Kidney (tissue), 14 donors: ENCODE measurements around the gene ZBTB44. TPM values are rescaled to one million over a fixed set of nuclear protein-coding genes. Genes with fewer than 3 reads are reported as not detected.

Experiments used
- DNase-seq, 5 donors: peaks; one replicate each; pipeline ENCODE4 v3.0.0-alpha.2; 2013 to 2020
- FAIRE-seq: peaks from 2 replicates; lab custom pipeline; 2012; peaks lifted over from hg19 to GRCh38; lab: Jason Lieb, UNC
- H3K27ac ChIP-seq, 2 donors: one replicate each; pipeline ENCODE4 v1.7.0; 2013; ENCODE audit warnings: low read depth in 2 of 2, low read length in 2 of 2, inconsistent platforms in 1 of 2
- H3K27me3 ChIP-seq: one replicate; pipeline ENCODE4 v1.7.1; 2013; ENCODE audit warnings: low read length, inconsistent platforms; ENCODE audit not compliant: control insufficient read depth, insufficient read depth
- H3K36me3 ChIP-seq, 3 donors: one replicate each; pipeline versions ENCODE4 v1.7.0 to v1.7.1; 2013; ENCODE audit warnings: low read length in 3 of 3, control low read depth in 1 of 3, inconsistent platforms in 1 of 3; ENCODE audit not compliant: insufficient read depth in 3 of 3, control insufficient read depth in 2 of 3
- H3K4me1 ChIP-seq, 3 donors: one replicate each; pipeline versions ENCODE4 v1.7.0 to v1.7.1; 2013; ENCODE audit warnings: low read length in 3 of 3, inconsistent platforms in 1 of 3, low read depth in 1 of 3; ENCODE audit not compliant: control insufficient read depth in 2 of 3, insufficient read depth in 2 of 3
- H3K4me3 ChIP-seq, 3 donors: one replicate each; pipeline versions ENCODE4 v1.7.0 to v1.8.1; 2013; ENCODE audit warnings: low read length in 3 of 3, control low read depth in 1 of 3, inconsistent platforms in 1 of 3
- H3K9ac ChIP-seq, 3 donors: one replicate each; pipeline versions ENCODE4 v1.7.0 to v1.7.1; 2013; ENCODE audit warnings: low read length in 3 of 3, control low read depth in 1 of 3, inconsistent platforms in 1 of 3
- H3K9me3 ChIP-seq, 3 donors: one replicate each; pipeline versions ENCODE4 v1.7.0 to v1.7.1; 2013; ENCODE audit warnings: low read length in 3 of 3, control low read depth in 1 of 3, inconsistent platforms in 1 of 3; ENCODE audit not compliant: control insufficient read depth in 2 of 3, insufficient read depth in 1 of 3
- intact Hi-C: fragments of 100-400 bp; cut with DNase I; formaldehyde crosslinking; loops from one replicate; pipeline ENCODE4 v1.11.1; 2022
- polyA plus RNA-seq: library from polyadenylated mRNA; stranded (reverse); fragments of 350-450 nt; fragmentation: Illumina TruSeq; extraction: RNeasy Lipid Tissue Mini Kit (QIAGEN cat#74804); gene quantifications from one replicate; pipeline ENCODE4 v1.2.3, GENCODE V29; 2014; ENCODE audit warnings: low read depth, low replicate concordance; ENCODE audit not compliant: insufficient read depth
- total RNA-seq: library from RNA; stranded (reverse); fragmentation: NEBNext Ultra II Directional; extraction: Animal tissue kit (Norgen Biotek cat#: 25700); gene quantifications from one replicate; pipeline ENCODE4 v1.2.1, GENCODE V29; 2021
- TF ChIP-seq, protein P1 (sequence below): IDR thresholded peaks from 3 replicates; pipeline ENCODE4 v1.5.1; 2012; ENCODE audit warnings: mild to moderate bottlenecking, moderate library complexity, borderline replicate concordance; ENCODE audit not compliant: insufficient read depth; ENCODE audit errors: extremely low read depth
- donor health status: control.
- donor health status: control.
- donor health status: control.
- donor health status: control.
- donor health status: control.
- donor health status: DM: yes; HTN: yes; CAD: no.
- donor health status: Normal renal cell carcinoma (clear cell type).

ZBTB44 gene
- total and polyA plus RNA-seq, 2 donors from 2014 or later = 13.1 to 59.7 TPM

DNA sequence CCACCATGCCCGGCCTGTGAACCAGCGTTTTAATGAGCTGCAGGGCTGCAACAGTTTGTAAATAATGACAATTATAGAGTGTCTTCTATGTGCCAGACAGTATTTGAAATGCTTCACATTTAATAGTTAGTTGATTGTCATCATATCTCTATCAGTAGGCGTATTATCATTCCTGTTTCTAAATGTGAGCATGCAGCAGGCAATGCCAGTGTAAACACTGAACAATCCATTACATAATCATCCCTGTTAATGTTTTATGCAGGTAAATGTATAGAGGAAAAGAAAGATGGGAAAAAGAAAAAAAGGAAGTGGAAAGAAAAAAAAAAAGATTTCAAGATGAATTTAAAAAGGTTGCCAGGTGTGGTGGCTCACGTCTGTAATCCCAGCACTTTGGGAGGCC is 52.3 kb downstream of the ZBTB44 start:
- Histone ChIP-seq H3K4me3 (no peak overlapping the region), H3K9ac (no peak overlapping the region), H3K9me3 (peaks cover 0 to 6% (median 0%) of the 10 kb centered on the region in 3 donors), H3K36me3 (peaks cover 4 to 7% (median 4%) of the 10 kb centered on the region in 3 donors), H3K27me3 (no peaks in the 10 kb centered on the region), H3K27ac (no peak overlapping the region), H3K4me1 (no peaks in the 10 kb centered on the region)
- DNase-seq (no peak), FAIRE-seq (no peak)
- TF ChIP-seq, protein P1, sequence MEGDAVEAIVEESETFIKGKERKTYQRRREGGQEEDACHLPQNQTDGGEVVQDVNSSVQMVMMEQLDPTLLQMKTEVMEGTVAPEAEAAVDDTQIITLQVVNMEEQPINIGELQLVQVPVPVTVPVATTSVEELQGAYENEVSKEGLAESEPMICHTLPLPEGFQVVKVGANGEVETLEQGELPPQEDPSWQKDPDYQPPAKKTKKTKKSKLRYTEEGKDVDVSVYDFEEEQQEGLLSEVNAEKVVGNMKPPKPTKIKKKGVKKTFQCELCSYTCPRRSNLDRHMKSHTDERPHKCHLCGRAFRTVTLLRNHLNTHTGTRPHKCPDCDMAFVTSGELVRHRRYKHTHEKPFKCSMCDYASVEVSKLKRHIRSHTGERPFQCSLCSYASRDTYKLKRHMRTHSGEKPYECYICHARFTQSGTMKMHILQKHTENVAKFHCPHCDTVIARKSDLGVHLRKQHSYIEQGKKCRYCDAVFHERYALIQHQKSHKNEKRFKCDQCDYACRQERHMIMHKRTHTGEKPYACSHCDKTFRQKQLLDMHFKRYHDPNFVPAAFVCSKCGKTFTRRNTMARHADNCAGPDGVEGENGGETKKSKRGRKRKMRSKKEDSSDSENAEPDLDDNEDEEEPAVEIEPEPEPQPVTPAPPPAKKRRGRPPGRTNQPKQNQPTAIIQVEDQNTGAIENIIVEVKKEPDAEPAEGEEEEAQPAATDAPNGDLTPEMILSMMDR = no peak
- intact Hi-C loops = no loop called here

DNA sequence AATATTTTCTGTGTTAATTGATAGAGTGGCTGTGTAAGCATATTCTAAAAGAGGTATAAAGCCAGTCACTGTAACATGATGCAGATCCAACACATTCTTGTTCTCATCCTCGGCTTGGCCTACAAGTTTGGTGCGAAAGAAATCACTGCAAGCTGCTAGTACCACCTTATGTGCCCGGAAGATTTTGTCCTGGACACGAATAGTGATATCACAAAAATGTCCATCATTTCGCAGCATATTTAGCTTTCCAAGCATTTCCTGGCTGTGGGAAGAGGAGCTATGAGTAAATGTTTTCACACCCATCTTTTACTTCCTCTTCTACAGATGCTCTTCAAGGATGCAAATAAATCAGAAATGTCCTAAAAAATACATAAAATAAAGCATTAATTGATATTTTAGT is 53.1 kb downstream of the ZBTB44 start:
- TF ChIP-seq, protein P1 = no peak
- no peak for FAIRE-seq
- H3K4me1 ChIP-seq = no peaks in the 10 kb centered on the region
- H3K27ac ChIP-seq = no peak overlapping the region
- intact Hi-C loops = no loop called here
- peaks cover 0 to 6% (median 0%) of the 10 kb centered on the region in 3 donors for H3K9me3 ChIP-seq
- no peaks in the 10 kb centered on the region for H3K27me3 ChIP-seq
- H3K36me3 ChIP-seq = peaks cover 4 to 7% (median 4%) of the 10 kb centered on the region in 3 donors
- no peak overlapping the region for H3K9ac ChIP-seq
- no peak overlapping the region for H3K4me3 ChIP-seq
- no peak for DNase-seq

DNA sequence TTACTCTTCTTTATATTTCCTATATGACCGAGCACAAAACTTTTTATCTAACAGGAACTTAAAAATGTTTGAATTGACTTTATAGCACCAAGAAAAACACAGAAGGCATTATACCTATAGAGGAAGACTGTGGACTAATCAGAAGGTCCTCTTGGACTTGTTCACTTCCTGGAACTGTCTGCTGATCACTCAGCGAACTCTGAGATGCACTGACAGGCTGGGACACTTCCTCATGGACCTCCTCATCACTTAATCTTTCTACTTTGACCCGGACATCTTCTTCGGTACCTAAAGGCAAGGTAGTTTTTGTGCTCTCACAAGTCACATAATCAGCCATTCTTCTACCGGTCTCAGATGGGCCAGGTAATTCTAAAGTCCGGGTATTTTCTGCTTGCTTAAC is 54.0 kb downstream of the ZBTB44 start:
- FAIRE-seq (no peak), DNase-seq (no peak)
- Histone ChIP-seq H3K27me3 (no peaks in the 10 kb centered on the region), H3K9me3 (peaks cover 0 to 6% (median 1%) of the 10 kb centered on the region in 3 donors), H3K27ac (no peak overlapping the region), H3K4me3 (no peak overlapping the region), H3K36me3 (peaks cover 2 to 4% (median 4%) of the 10 kb centered on the region in 3 donors), H3K9ac (no peak overlapping the region), H3K4me1 (no peaks in the 10 kb centered on the region)
- TF ChIP-seq, protein P1 = no peak
- intact Hi-C loops = no loop called here
